GM18520 (cell line): ENCODE data around the gene FAM217A.
"Not testable (repeated sequence)": the region's sequence is repeated elsewhere in the genome, so short reads cannot be mapped to it uniquely, and the experiment has no call there.

ENCODE experiments used
- ATAC-seq: cut with Tn5 transposase; IDR thresholded peaks from one replicate; pipeline ENCODE4 v1.9.1; 2021; ENCODE audit not compliant: unreplicated experiment

The FAM217A gene

GRCh38 chr6:4078691-4079471 is at the start of gene FAM217A:
TSS of gene FAM217A (minus strand) at chr6:4079137. CDS start at chr6:4077414, 1,723 bp downstream.
- ATAC-seq, result no peak

- no peak for ATAC-seq
Measured at GRCh38 chr6:4128072-4128471, 49.1 kb upstream of the FAM217A start.

GRCh38 chr6:4125933-4126864 is 47.3 kb upstream of the FAM217A start:
- no peak for ATAC-seq

GRCh38 chr6:4125500-4125899 is 46.6 kb upstream of the FAM217A start:
- no peak for ATAC-seq

- ATAC-seq, result no peak
Measured at GRCh38 chr6:4124351-4124750, 45.4 kb upstream of the FAM217A start.

GRCh38 chr6:4115741-4116140 is 36.8 kb upstream of the FAM217A start:
- no peak for ATAC-seq

- no peak for ATAC-seq
Measured at GRCh38 chr6:4114123-4114522, 35.2 kb upstream of the FAM217A start.

- ATAC-seq, result no peak
Measured at GRCh38 chr6:4113649-4114048, 34.7 kb upstream of the FAM217A start.

- no peak for ATAC-seq
Measured at GRCh38 chr6:4112366-4112765, 33.4 kb upstream of the FAM217A start.

GRCh38 chr6:4109363-4109815 is 30.5 kb upstream of the FAM217A start:
- ATAC-seq, result not testable (repeated sequence)

GRCh38 chr6:4108561-4109093 is 29.7 kb upstream of the FAM217A start:
- no peak for ATAC-seq

- ATAC-seq, result no peak
Measured at GRCh38 chr6:4107873-4108272, 28.9 kb upstream of the FAM217A start.

GRCh38 chr6:4105980-4106536 is 27.1 kb upstream of the FAM217A start:
- no peak for ATAC-seq

- ATAC-seq, result no peak
Measured at GRCh38 chr6:4103929-4104328, 25.0 kb upstream of the FAM217A start.

- no peak for ATAC-seq
Measured at GRCh38 chr6:4102687-4103244, 23.8 kb upstream of the FAM217A start.

GRCh38 chr6:4101298-4101697 is 22.4 kb upstream of the FAM217A start:
- no peak for ATAC-seq

- no peak for ATAC-seq
Measured at GRCh38 chr6:4100655-4101054, 21.7 kb upstream of the FAM217A start.

GRCh38 chr6:4093288-4093687 is 14.4 kb upstream of the FAM217A start:
- no peak for ATAC-seq

GRCh38 chr6:4091941-4092340 is 13.0 kb upstream of the FAM217A start:
- ATAC-seq, result no peak

GRCh38 chr6:4090043-4090442 is 11.1 kb upstream of the FAM217A start:
- not testable (repeated sequence) for ATAC-seq

GRCh38 chr6:4088704-4089103 is 9.8 kb upstream of the FAM217A start:
- ATAC-seq, result no peak
